HepG2 (cell line): ENCODE data around the gene STMN1. TPM values are rescaled to one million over a fixed set of nuclear protein-coding genes. Genes with fewer than 3 reads are reported as not detected.

Source experiments
- HIVEP1 ChIP-seq: sonication (generic); formaldehyde crosslinking; IDR thresholded peaks from 2 replicates; pipeline ENCODE4 v1.4.0; 2020; ENCODE audit warnings: mild to moderate bottlenecking, missing genetic modification reagents
- HMG20B ChIP-seq: conservative IDR thresholded peaks from 2 replicates; pipeline ENCODE4 v1.6.1; 2016; ENCODE audit warnings: missing genetic modification reagents, missing compliant biosample characterization
- KDM5B ChIP-seq: sonication (generic); formaldehyde crosslinking; IDR thresholded peaks from 2 replicates; pipeline ENCODE4 v1.4.0; 2020; ENCODE audit warnings: missing genetic modification reagents, mild to moderate bottlenecking, borderline replicate concordance
- MBNL3 ChIP-seq: fragments of 250-450 bp; sonication (Bioruptor Pico); conservative IDR thresholded peaks from 2 replicates; pipeline ENCODE4 v1.8.0; 2022; ENCODE audit warnings: mild to moderate bottlenecking, inconsistent platforms
- MTA1 ChIP-seq: sonication (generic); formaldehyde crosslinking; IDR thresholded peaks from 2 replicates; pipeline ENCODE4 v1.4.0; 2020; ENCODE audit warnings: missing genetic modification reagents, mild to moderate bottlenecking, borderline replicate concordance
- MXD1 ChIP-seq: sonication (generic); formaldehyde crosslinking; IDR thresholded peaks from 2 replicates; pipeline ENCODE4 v1.4.0; 2020; ENCODE audit warnings: mild to moderate bottlenecking, missing genetic modification reagents
- NKX3-1 ChIP-seq: sonication (generic); formaldehyde crosslinking; IDR thresholded peaks from 2 replicates; pipeline ENCODE4 v1.5.0; 2020; ENCODE audit warnings: missing genetic modification reagents
- POLR2AphosphoS2 ChIP-seq: IDR thresholded peaks from 2 replicates; pipeline ENCODE4 v1.6.1; 2011; ENCODE audit warnings: low read depth, low read length, improper control_type of control experiment
- RNF2 ChIP-seq: fragments of 450-650 bp; conservative IDR thresholded peaks from 2 replicates; pipeline ENCODE4 v1.6.1; 2016; ENCODE audit warnings: low read depth
- SPEN ChIP-seq: sonication (generic); formaldehyde crosslinking; IDR thresholded peaks from 2 replicates; pipeline ENCODE4 v1.5.1; 2020; ENCODE audit warnings: low read depth, mild to moderate bottlenecking, missing genetic modification reagents
- TRAFD1 ChIP-seq: sonication (generic); formaldehyde crosslinking; IDR thresholded peaks from 2 replicates; pipeline ENCODE4 v1.5.1; 2020; ENCODE audit warnings: missing genetic modification reagents, mild to moderate bottlenecking, borderline replicate concordance
- ZBTB46 ChIP-seq: sonication (generic); formaldehyde crosslinking; IDR thresholded peaks from 2 replicates; pipeline ENCODE4 v1.4.0; 2020; ENCODE audit warnings: mild to moderate bottlenecking, missing genetic modification reagents, borderline replicate concordance
- ZGPAT ChIP-seq: IDR thresholded peaks from 2 replicates; pipeline ENCODE4 v1.6.1; 2016; ENCODE audit warnings: mild to moderate bottlenecking
- ZNF253 ChIP-seq: sonication (generic); formaldehyde crosslinking; IDR thresholded peaks from 2 replicates; pipeline ENCODE4 v1.8.0; 2022; ENCODE audit warnings: mild to moderate bottlenecking, missing genetic modification reagents, borderline replicate concordance
- ZNF383 ChIP-seq: sonication (generic); formaldehyde crosslinking; IDR thresholded peaks from 2 replicates; pipeline ENCODE4 v1.4.0; 2020; ENCODE audit warnings: missing genetic modification reagents, mild to moderate bottlenecking, borderline replicate concordance
- ZNF446 ChIP-seq: sonication (generic); formaldehyde crosslinking; IDR thresholded peaks from 2 replicates; pipeline ENCODE4 v1.5.0; 2020; ENCODE audit warnings: mild to moderate bottlenecking, missing genetic modification reagents
- ZNF564 ChIP-seq: sonication (generic); formaldehyde crosslinking; IDR thresholded peaks from 2 replicates; pipeline ENCODE4 v1.8.1; 2023; ENCODE audit warnings: mild to moderate bottlenecking, missing genetic modification reagents
- ZNF780A ChIP-seq: sonication (generic); formaldehyde crosslinking; IDR thresholded peaks from 2 replicates; pipeline ENCODE4 v1.8.0; 2022; ENCODE audit warnings: mild to moderate bottlenecking, missing genetic modification reagents, moderate library complexity
- polyA plus RNA-seq, 8 experiments: library from polyadenylated mRNA; depleted of rRNA in 3 of 8; stranded (reverse) in 7 of 8; unstranded in 1 of 8; fragments of >200 nt; fragmentation: Illumina TruSeq in 4 of 8; extraction: Trizol in 4 of 8; gene quantifications; 2 replicates each; pipeline versions ENCODE4 v1.2.1 to v1.2.3, GENCODE V29; 2011 to 2016; ENCODE audit warnings: low read depth in 4 of 8, missing spikeins in 1 of 8, mixed read lengths in 1 of 8; ENCODE audit not compliant: insufficient read depth in 1 of 8
- total RNA-seq, 5 experiments: library from RNA; depleted of rRNA; stranded (reverse); fragments of >200 nt; fragmentation: Illumina TruSeq; extraction: Trizol; gene quantifications; 2 replicates each; pipeline ENCODE4 v1.2.3, GENCODE V29; 2016; ENCODE audit warnings: low read depth in 1 of 5

STMN1 gene
- total and polyA plus RNA-seq, 2 of the 13 experiments (the other 11 are each of a cell fraction or from before 2014, with no cell fraction given), result 45.9 to 409 TPM

GRCh38 chr1:25922056-25922970 lies 16.1 kb upstream of the STMN1 start (continued):
- TF ChIP-seq TRAFD1 (CRISPR knock-in tag) (no peak), MXD1 (peak; percentile 38; the same call in 1 of the 2 replicates), ZNF446 (CRISPR knock-in tag) (no peak), HIVEP1 (CRISPR knock-in tag) (no peak), ZNF564 (no peak), HMG20B (CRISPR knock-in tag) (no peak), POLR2AphosphoS2 (no peak), ZGPAT (CRISPR knock-in tag) (0 out of 2 replicates have a peak, but pooled peaks have one; percentile 18), KDM5B (CRISPR knock-in tag) (peak; percentile 59; the same call in 1 of the 2 replicates), MBNL3 (no peak), ZBTB46 (CRISPR knock-in tag) (no peak), MTA1 (peak; percentile 73; the same call in 1 of the 2 replicates), ZNF253 (CRISPR knock-in tag) (no peak), ZNF780A (CRISPR knock-in tag) (no peak), RNF2 (0 out of 2 replicates have a peak, but pooled peaks have one; percentile 34), NKX3-1 (no peak), SPEN (CRISPR knock-in tag) (no peak), ZNF383 (no peak)
- TF ChIP-seq, all 625 proteins: peak for 10
